ENCODE measurements around the gene ABCC5. TPM values are rescaled to one million over a fixed set of nuclear protein-coding genes. Genes with fewer than 3 reads are reported as not detected.

Gene ABCC5
- total RNA-seq, 1 donor = 23.3 TPM

- no peak for DNase-seq (ENCODE audit: low read depth)
- no peak for TF ChIP-seq CTCF (IDR thresholded peaks at IDR 0.05; ENCODE audit: insufficient read depth, low read depth, low read length)
- no peak overlapping the region for H3K4me3 ChIP-seq (ENCODE audit: low read depth, low read length)
These were observed 71.6 kb downstream of the ABCC5 start for GRCh38 chr3:183946037-183946436.

- DNase-seq (ENCODE audit: low read depth) = no peak
- no peak for TF ChIP-seq CTCF (IDR thresholded peaks at IDR 0.05; ENCODE audit: insufficient read depth, low read depth, low read length)
- no peak overlapping the region for H3K4me3 ChIP-seq (ENCODE audit: low read depth, low read length)
These were observed 72.9 kb downstream of the ABCC5 start for GRCh38 chr3:183944775-183945174.

- no peak for TF ChIP-seq CTCF (IDR thresholded peaks at IDR 0.05; ENCODE audit: insufficient read depth, low read depth, low read length)
- no peak for DNase-seq (ENCODE audit: low read depth)
- no peak overlapping the region for H3K4me3 ChIP-seq (ENCODE audit: low read depth, low read length)
These were observed 73.9 kb downstream of the ABCC5 start for GRCh38 chr3:183943739-183944138.

GRCh38 chr3:183941216-183941615 is 76.5 kb downstream of the ABCC5 start:
- TF ChIP-seq CTCF (IDR thresholded peaks at IDR 0.05; ENCODE audit: insufficient read depth, low read depth, low read length) = no peak
- no peak overlapping the region for H3K4me3 ChIP-seq (ENCODE audit: low read depth, low read length)
- DNase-seq (ENCODE audit: low read depth) = no peak

- no peak overlapping the region for H3K4me3 ChIP-seq (ENCODE audit: low read depth, low read length)
- TF ChIP-seq CTCF (IDR thresholded peaks at IDR 0.05; ENCODE audit: insufficient read depth, low read depth, low read length) = no peak
- DNase-seq (ENCODE audit: low read depth) = no peak
These were observed 79.9 kb downstream of the ABCC5 start for GRCh38 chr3:183937601-183938286.

GRCh38 chr3:183933160-183933559 is 84.5 kb downstream of the ABCC5 start:
- no peak overlapping the region for H3K4me3 ChIP-seq (ENCODE audit: low read depth, low read length)
- TF ChIP-seq CTCF (IDR thresholded peaks at IDR 0.05; ENCODE audit: insufficient read depth, low read depth, low read length) = no peak
- DNase-seq (ENCODE audit: low read depth) = no peak

- no peak overlapping the region for H3K4me3 ChIP-seq (ENCODE audit: low read depth, low read length)
- no peak for DNase-seq (ENCODE audit: low read depth)
- no peak for TF ChIP-seq CTCF (IDR thresholded peaks at IDR 0.05; ENCODE audit: insufficient read depth, low read depth, low read length)
These were observed 85.8 kb downstream of the ABCC5 start for GRCh38 chr3:183931881-183932280.

All from fibroblast of villous mesenchyme (primary cell).